ENCODE results near the gene SORCS2.
A peak's percentile ranks its signal among the peaks of the same experiment; 100 is the strongest.

SORCS2 gene

GRCh38 chr4:7192252-7193029 is at the start of gene SORCS2:
Gene SORCS2, plus strand, starts transcription at chr4:7192538.
- no peak for FAIRE-seq

- FAIRE-seq = no peak
Observed at GRCh38 chr4:7144374-7145290, 47.7 kb upstream of the SORCS2 start.

GRCh38 chr4:7145291-7145934 is 46.9 kb upstream of the SORCS2 start:
- FAIRE-seq = no peak

GRCh38 chr4:7146059-7146785 is 46.1 kb upstream of the SORCS2 start:
- no peak for FAIRE-seq

DNA sequence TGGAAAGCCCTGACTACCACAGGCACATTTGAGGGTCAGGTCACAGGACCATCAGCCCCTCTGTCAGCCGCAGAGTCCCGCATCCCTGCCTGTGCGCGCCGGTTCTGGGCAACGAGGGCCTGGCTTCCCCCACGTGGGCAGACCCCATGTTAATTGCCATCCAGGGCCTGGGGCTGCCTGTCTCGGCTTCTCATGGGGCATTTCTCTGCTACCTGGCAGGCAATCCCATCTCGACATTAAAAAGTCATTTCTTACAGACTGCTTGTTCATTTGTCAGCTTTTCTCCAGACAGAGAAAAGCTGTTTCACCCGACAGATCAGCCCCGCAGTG is 45.6 kb upstream of the SORCS2 start:
- no peak for FAIRE-seq

DNA sequence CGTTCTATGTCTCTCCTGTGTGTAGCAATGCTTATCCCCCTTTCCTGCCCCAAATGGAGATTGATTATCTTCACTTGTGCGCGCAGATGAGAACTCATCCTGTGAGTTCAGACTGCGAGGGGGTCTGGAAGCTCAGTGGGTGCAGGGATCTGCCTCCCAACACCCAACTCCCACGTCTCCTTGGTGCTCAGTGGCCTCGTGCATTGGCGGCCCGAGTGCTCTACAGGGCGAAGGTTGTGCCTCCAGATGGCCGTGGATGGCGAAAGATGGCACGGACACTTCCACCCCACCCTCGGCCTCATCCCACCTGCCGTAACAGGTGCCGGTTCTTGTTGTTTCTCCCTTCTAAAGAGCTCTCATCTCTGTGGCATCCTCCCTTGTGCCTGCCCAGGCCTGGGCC is 45.1 kb upstream of the SORCS2 start:
- no peak for FAIRE-seq

- no peak for FAIRE-seq
Observed at GRCh38 chr4:7147661-7148310, 44.6 kb upstream of the SORCS2 start.

- FAIRE-seq = no peak
Observed at GRCh38 chr4:7148337-7148736, 44.0 kb upstream of the SORCS2 start.

DNA sequence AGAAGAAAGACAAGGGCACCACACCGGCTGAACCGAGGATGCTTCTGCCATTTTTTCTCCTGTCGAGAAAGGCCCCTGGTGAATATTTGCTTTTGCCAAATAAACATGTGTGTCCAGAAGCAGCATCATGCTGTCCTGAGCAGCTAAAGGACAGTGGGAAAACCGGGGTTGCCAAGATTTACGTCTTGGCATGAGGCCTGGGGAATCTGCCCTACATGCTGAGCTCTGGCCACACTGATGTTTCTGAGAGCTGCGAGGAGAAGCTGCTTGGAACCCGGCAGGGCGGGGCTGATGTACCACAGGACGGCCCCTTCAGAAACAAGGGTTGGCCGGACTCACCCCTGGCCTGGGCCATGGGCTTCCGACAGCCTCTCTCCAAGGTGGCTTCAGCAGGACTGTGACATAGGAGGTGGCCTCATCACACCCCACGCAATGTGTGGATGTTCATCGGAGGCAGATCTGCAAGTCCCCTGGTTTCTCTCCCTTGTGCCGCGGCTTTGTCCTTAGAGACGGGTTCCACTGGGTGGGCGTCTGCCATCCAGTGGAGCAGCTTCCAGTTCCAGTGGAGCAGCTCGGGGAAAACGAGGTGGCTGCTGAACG is 42.2 kb upstream of the SORCS2 start:
- FAIRE-seq = no peak

DNA sequence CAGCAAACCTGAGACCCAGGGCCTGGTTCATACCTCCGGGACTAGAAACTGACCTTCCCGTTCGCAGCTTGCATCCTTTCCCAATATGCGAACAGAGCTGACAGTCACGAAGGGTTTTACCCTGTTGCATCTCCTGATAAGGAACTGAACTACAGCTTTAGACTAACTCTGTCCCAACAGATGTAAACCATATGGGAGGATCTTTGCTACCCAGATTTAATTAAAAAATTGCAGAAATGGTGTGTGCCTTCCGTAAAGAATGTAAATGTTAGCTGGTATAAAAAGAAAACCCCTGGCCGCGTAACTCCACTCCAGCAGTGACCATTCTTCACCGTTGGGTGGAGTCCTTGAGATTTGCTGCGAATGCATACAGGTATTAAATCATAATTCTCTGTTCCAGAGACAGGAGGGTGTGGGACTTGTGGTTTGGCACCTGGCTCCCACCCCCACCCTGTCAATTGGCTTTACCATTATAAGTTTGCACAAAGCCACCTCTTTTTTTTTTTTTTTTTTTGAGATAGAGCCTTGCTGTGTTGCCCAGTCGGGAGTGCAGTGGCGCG is 40.6 kb upstream of the SORCS2 start:
- no peak for FAIRE-seq

DNA sequence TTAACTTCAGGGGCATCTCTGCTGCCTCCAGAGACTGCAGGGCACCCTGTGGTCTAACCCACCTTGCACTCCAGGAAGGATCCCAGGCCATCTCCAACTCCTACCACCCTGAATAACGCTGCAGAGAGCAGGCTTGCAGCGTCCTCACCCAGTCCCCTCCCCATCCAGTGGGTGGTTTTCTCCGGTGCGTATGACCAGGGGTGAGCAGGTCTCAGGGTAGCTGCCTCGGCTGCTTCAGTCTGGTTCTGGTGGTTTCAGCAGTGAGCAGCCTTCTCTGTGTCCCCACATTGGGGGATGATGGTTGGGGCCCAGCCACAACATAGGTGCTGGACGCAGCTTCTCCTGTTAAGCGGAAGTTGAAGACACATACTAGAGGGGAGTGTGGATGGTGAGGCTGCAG is 38.6 kb upstream of the SORCS2 start:
- no peak for FAIRE-seq

DNA sequence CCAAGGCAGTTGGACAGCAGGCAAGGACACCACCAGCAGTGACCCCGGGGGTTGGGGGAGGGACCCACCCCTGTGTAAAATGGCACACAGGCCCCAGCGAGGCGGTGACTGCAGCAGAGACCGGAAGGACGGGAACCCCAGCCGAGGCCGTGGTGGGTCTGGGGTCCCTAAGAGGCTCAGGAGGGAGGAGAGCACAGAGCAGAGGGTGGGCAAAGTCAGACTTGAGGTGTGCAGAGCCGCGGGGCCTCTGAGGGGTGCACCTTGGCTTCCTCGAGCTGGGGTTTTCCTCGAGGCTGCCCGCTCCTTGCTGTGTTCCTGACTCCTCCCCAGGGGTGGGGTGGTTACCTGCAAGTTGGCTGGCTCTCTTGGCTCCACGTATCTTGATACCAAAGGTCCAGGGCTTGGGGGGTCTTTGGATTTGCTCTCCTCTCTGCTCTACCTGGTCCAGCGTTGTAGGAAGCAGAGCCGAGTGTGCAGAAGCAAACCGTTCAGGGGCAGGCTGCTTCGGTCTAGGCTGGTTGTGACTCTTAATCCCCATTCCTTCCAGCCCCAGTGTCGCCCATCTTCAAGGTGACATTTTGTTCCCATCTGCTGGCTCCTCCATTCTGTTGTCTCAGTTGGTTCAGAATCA is 37.9 kb upstream of the SORCS2 start:
- FAIRE-seq = no peak

DNA sequence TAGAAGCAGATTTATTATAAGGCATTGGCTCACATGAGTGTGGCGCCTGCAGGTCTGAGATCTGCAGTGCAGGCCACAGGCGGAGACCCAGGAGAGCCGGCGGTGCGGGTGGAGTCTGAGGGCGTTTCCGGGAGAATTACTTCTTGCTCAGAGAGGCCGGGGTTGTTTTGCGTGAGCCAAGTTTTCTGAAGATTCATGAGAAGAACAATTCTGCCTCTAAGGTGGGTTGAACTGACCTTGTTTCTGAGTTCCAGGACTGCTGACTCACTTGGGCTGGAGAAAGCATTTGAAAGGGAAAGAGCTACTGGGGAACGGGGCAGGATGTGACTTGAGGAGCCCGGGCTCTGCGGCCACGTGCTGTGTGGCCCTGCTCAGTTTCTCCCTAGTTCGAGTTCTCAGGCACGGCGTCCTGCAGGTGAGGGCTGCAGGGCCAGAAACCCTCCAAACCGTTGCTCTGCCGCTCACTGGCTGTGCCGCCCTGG is 36.7 kb upstream of the SORCS2 start:
- no peak for FAIRE-seq

GRCh38 chr4:7156328-7156727 is 36.0 kb upstream of the SORCS2 start:
- no peak for FAIRE-seq

DNA sequence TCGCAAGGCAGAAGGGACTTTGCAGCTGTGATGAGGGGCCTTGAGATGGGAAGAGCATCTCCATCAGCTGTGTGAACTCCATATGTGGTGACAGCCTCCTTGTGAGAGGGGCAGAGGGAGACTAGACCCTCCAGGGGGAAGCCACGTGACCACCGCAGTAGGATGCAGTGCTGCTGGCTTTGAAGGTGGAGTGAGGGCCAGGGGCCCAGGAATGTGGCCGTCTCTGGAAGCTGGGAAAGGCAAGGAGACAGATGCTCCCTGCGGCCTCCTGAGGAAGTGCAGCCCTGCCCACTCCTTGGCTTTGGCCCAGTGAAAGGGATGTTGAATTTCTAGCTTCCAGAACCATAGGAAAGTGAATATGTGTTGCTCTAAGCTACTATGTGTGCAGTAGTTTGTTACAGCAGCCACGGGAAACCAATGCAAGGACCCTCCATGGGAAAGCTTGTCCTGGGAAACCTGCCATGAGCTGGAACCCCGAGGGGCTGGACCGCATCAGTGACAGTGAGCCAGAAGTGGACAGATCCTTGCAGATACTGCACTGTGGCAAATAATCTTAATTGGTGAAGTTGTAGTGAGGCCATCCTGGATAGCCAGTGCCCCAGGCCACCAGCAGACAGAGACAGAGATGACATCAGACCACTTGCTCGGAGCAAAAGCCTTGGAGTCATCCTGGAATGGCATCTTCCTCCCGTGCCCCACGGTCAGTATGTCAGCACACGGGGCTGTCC is 35.4 kb upstream of the SORCS2 start:
- FAIRE-seq = no peak

DNA sequence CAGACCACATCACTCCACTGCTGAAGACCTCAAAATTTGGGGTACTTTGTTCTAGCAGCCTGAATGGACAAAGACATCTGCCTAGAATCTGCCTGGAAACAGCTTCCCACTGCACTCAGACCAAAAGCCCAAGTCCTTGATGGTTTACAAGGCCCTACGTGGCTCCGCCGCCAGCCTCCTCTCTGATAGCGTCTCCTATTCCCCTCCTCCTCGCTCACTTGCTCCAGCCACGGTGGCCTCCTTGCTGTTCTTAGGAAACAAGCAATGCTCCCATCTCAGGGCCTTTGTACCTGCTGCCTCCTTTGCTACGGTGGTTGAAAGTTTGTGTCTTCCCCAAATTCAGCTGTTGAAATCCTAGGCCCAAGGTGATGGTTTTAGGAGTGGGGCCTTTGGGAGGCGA is 34.7 kb upstream of the SORCS2 start:
- no peak for FAIRE-seq

DNA sequence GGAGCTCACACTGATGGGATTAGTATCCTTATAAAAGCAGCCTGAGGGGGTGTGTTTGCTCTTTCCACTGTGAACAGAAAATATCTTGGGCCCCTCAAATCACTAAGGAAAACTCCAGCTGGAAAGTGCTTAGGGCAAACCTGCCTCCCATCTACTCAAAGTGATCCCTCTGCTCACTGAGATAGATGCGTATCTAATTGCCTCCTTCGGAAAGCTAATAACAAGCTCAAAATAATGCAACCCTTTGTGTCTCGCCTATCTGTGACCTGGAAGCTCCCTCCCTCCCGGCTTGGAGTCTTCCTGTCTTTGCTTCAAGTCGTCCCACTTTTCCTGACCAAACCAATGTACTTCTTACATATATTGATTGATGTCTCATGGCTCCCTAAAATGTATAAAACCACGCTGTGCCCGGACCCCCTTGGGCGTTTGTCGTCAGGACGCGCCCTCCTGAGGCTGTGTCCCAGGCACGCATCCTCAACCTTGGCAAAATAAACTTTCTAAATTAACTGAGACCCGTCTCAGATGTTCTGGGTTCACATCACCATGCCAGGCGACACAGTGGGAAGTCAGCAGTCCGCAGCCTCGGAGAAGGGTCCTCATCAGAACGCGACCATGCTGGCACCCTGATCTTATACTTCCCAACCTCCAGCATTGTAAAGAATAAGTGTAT is 34.1 kb upstream of the SORCS2 start:
- FAIRE-seq = no peak

- no peak for FAIRE-seq
Observed at GRCh38 chr4:7158991-7159390, 33.3 kb upstream of the SORCS2 start.

DNA sequence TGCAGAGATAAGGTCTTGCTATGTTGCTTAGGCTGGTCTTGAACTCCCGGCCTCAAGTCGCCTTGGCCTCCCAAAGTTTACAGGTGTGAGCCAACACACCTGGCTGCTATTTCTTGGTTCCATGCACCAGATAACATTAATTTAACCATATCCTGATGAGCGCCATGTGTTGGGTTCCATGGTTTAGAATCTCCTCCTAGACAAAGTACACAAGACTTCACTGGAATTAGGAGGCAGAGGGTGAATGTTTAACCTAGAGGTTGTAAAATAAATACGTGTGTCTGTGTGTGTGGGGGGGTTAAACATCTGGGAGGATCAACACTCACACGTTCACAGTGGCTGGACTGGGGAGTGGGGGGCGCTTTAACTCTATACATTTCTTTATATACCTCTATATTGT is 32.4 kb upstream of the SORCS2 start:
- peak; percentile 38 for FAIRE-seq

DNA sequence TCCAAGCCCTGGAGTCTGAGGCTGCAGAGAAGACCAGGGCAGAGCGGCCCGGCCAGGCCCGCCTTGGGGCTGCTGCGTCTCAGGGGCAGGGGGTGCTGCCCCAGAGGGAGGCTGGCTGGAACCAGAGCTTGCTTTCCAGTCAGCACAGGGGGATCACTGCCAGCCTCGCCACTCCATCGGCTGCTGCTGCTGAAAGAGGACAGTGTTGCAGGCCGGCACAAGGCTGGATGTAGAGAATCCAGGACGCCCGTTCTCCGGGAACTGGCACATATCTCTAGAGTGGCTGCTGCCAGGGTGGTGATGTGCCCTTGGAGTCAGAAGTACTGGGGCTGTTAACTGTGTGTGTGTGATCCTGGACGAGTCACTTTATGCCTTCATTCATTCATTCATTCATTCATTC is 31.9 kb upstream of the SORCS2 start:
- no peak for FAIRE-seq

Measured in islet of Langerhans (tissue), 1 donor.